ENCODE data around the gene OAS3. TPM values are rescaled to one million over a fixed set of nuclear protein-coding genes. Genes with fewer than 3 reads are reported as not detected.

The OAS3 gene
- total RNA-seq, 1 experiment from 2014 or later = 25.5 TPM

DNA sequence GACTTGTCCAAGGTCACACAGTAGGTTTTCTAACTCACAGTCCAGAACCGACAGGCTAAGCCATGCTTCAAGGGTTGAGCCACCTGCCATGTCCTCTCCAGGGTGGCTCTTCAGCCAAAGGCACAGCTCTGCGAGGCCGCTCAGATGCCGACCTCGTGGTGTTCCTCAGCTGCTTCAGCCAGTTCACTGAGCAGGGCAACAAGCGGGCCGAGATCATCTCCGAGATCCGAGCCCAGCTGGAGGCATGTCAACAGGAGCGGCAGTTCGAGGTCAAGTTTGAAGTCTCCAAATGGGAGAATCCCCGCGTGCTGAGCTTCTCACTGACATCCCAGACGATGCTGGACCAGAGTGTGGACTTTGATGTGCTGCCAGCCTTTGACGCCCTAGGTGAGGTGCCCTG, 27.4 kb downstream of the OAS3 start:
- no peaks in the 10 kb centered on the region for H4K20me1 ChIP-seq (ENCODE audit: low read length)
- TF ChIP-seq EZH2phosphoT487 (IDR thresholded peaks at IDR 0.05; ENCODE audit: borderline replicate concordance, low read length) (no peak), EZH2 (IDR thresholded peaks at IDR 0.05; ENCODE audit: low read length, unreplicated experiment) (no peak)
- TF ChIP-seq, protein P1, sequence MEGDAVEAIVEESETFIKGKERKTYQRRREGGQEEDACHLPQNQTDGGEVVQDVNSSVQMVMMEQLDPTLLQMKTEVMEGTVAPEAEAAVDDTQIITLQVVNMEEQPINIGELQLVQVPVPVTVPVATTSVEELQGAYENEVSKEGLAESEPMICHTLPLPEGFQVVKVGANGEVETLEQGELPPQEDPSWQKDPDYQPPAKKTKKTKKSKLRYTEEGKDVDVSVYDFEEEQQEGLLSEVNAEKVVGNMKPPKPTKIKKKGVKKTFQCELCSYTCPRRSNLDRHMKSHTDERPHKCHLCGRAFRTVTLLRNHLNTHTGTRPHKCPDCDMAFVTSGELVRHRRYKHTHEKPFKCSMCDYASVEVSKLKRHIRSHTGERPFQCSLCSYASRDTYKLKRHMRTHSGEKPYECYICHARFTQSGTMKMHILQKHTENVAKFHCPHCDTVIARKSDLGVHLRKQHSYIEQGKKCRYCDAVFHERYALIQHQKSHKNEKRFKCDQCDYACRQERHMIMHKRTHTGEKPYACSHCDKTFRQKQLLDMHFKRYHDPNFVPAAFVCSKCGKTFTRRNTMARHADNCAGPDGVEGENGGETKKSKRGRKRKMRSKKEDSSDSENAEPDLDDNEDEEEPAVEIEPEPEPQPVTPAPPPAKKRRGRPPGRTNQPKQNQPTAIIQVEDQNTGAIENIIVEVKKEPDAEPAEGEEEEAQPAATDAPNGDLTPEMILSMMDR (conservative IDR thresholded peaks at IDR 0.05; ENCODE audit: low read depth, low read length) = no peak
- H3K36me3 ChIP-seq (ENCODE audit: low read depth, low read length) = peaks cover 11% of the 10 kb centered on the region; the same call in 1 of the 2 replicates
- H3K79me2 ChIP-seq (ENCODE audit: low read length) = no peaks in the 10 kb centered on the region
- H3K27me3 ChIP-seq (ENCODE audit: low read length) = no peaks in the 10 kb centered on the region
- no peak overlapping the region for H2AFZ ChIP-seq (ENCODE audit: low read length)
- POLR2A ChIA-PET (ENCODE audit: unreplicated experiment) = no interaction called here
- ATAC-seq = no peak
- no TSS peak for BruUV-seq (replicated peaks)
- H3K9me2 ChIP-seq (replicated peaks; ENCODE audit: low read length) = no peaks in the 10 kb centered on the region
- H3K9ac ChIP-seq (ENCODE audit: low read length) = no peak overlapping the region
- intact Hi-C loops (cut with micrococcal nuclease) = no loop called here
- no peaks in the 10 kb centered on the region for H3K4me1 ChIP-seq (ENCODE audit: insufficient read depth, low read length)
- H3K4me3 ChIP-seq (ENCODE audit: low read length) = no peak overlapping the region
- H3K4me2 ChIP-seq (ENCODE audit: low read length) = no peak overlapping the region
- no peaks in the 10 kb centered on the region for H3F3A ChIP-seq (ENCODE audit: low read length, unreplicated experiment)
- H3K9me3 ChIP-seq (ENCODE audit: low read length) = no peaks in the 10 kb centered on the region
- H3K27ac ChIP-seq (ENCODE audit: low read length) = no peak overlapping the region
- DNase-seq = no peak
- CTCF ChIA-PET = no interaction called here

DNA sequence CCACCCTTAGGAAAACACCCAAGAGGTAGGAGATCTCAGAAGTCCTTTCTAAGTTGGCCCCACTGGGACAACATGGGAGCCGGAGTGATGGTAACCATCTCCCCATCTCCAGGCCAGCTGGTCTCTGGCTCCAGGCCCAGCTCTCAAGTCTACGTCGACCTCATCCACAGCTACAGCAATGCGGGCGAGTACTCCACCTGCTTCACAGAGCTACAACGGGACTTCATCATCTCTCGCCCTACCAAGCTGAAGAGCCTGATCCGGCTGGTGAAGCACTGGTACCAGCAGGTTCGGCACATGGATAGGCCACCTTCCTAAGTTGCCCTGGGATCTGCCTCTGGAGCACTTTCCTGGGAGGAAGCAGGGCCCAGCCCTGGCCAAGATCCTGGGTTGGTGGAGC, 29.0 kb downstream of the OAS3 start:
- H3K79me2 ChIP-seq (ENCODE audit: low read length) = no peaks in the 10 kb centered on the region
- BruUV-seq (replicated peaks) = no TSS peak
- no peaks in the 10 kb centered on the region for H3K4me1 ChIP-seq (ENCODE audit: insufficient read depth, low read length)
- H2AFZ ChIP-seq (ENCODE audit: low read length) = no peak overlapping the region
- POLR2A ChIA-PET (ENCODE audit: unreplicated experiment) = no interaction called here
- ATAC-seq (no peak), DNase-seq (no peak)
- no peak overlapping the region for H3K4me3 ChIP-seq (ENCODE audit: low read length)
- H3K9me3 ChIP-seq (ENCODE audit: low read length) = no peaks in the 10 kb centered on the region
- H3F3A ChIP-seq (ENCODE audit: low read length, unreplicated experiment) = no peaks in the 10 kb centered on the region
- peaks cover 11% of the 10 kb centered on the region; the same call in 1 of the 2 replicates for H3K36me3 ChIP-seq (ENCODE audit: low read depth, low read length)
- intact Hi-C loops (cut with micrococcal nuclease) = no loop called here
- no peak overlapping the region for H3K4me2 ChIP-seq (ENCODE audit: low read length)
- TF ChIP-seq EZH2 (IDR thresholded peaks at IDR 0.05; ENCODE audit: low read length, unreplicated experiment) (no peak), EZH2phosphoT487 (IDR thresholded peaks at IDR 0.05; ENCODE audit: borderline replicate concordance, low read length) (no peak)
- TF ChIP-seq, protein P1 (conservative IDR thresholded peaks at IDR 0.05; ENCODE audit: low read depth, low read length) = no peak
- H3K27me3 ChIP-seq (ENCODE audit: low read length) = no peaks in the 10 kb centered on the region
- H3K27ac ChIP-seq (ENCODE audit: low read length) = no peak overlapping the region
- H3K9ac ChIP-seq (ENCODE audit: low read length) = no peak overlapping the region
- CTCF ChIA-PET = no interaction called here
- H3K9me2 ChIP-seq (replicated peaks; ENCODE audit: low read length) = no peaks in the 10 kb centered on the region
- no peaks in the 10 kb centered on the region for H4K20me1 ChIP-seq (ENCODE audit: low read length)

- Histone ChIP-seq H3K9me2 (replicated peaks; ENCODE audit: low read length) (no peaks in the 10 kb centered on the region), H3K9ac (ENCODE audit: low read length) (no peak overlapping the region), H3K4me3 (ENCODE audit: low read length) (no peak overlapping the region), H3F3A (ENCODE audit: low read length, unreplicated experiment) (no peaks in the 10 kb centered on the region), H3K27me3 (ENCODE audit: low read length) (no peaks in the 10 kb centered on the region), H3K4me2 (ENCODE audit: low read length) (no peak overlapping the region), H4K20me1 (ENCODE audit: low read length) (no peaks in the 10 kb centered on the region), H3K79me2 (ENCODE audit: low read length) (no peaks in the 10 kb centered on the region), H3K36me3 (ENCODE audit: low read depth, low read length) (peaks cover 8% of the 10 kb centered on the region; the same call in 1 of the 2 replicates), H2AFZ (ENCODE audit: low read length) (no peak overlapping the region), H3K4me1 (ENCODE audit: insufficient read depth, low read length) (no peaks in the 10 kb centered on the region), H3K27ac (ENCODE audit: low read length) (no peak overlapping the region), H3K9me3 (ENCODE audit: low read length) (no peaks in the 10 kb centered on the region)
- TF ChIP-seq, protein P1 (conservative IDR thresholded peaks at IDR 0.05; ENCODE audit: low read depth, low read length) = no peak
- TF ChIP-seq EZH2phosphoT487 (IDR thresholded peaks at IDR 0.05; ENCODE audit: borderline replicate concordance, low read length) = no peak
- TF ChIP-seq EZH2 (IDR thresholded peaks at IDR 0.05; ENCODE audit: low read length, unreplicated experiment) = no peak
- POLR2A ChIA-PET (ENCODE audit: unreplicated experiment) = no interaction called here
- CTCF ChIA-PET = no interaction called here
- DNase-seq = no peak
- intact Hi-C loops (cut with micrococcal nuclease) = no loop called here
- no peak for ATAC-seq
- no TSS peak for BruUV-seq (replicated peaks)
Observed at GRCh38 chr12:112967858-112968257, 29.6 kb downstream of the OAS3 start.
